OCI-LY7 (cell line): ENCODE results near the gene DLGAP1.

ENCODE experiments used
- CTCF ChIP-seq: fragments of 200-600 bp; sonication (generic); conservative IDR thresholded peaks from 2 replicates; pipeline ENCODE4 v1.5.1; 2014; ENCODE audit warnings: mild to moderate bottlenecking, antibody characterized with exemption, low read length, moderate library complexity, mixed read lengths
- EZH2phosphoT487 ChIP-seq: fragments of 200-600 bp; sonication (generic); IDR thresholded peaks from 2 replicates; pipeline ENCODE4 v1.6.1; 2018; ENCODE audit warnings: low read depth, borderline replicate concordance, mild to moderate bottlenecking, mixed run types, antibody characterized with exemption, low read length, moderate library complexity, mixed read lengths

GRCh38 chr18:3967359-3968180, 487.5 kb downstream of the DLGAP1 start:
- TF ChIP-seq CTCF (no peak), EZH2phosphoT487 (no peak)
